ENCODE data around the gene ILKAP.
A peak's percentile ranks its signal among the peaks of the same experiment; 100 is the strongest.

The ILKAP gene

GRCh38 chr2:238149841-238150572 lies 53.5 kb downstream of the ILKAP start:
- DNase-seq, result no peak

GRCh38 chr2:238148981-238149380 lies 54.5 kb downstream of the ILKAP start:
- DNase-seq, result no peak

- no peak for DNase-seq
These were observed 56.5 kb downstream of the ILKAP start for GRCh38 chr2:238146884-238147544.

GRCh38 chr2:238145851-238146250 lies 57.6 kb downstream of the ILKAP start:
- no peak for DNase-seq

GRCh38 chr2:238145046-238145445 lies 58.4 kb downstream of the ILKAP start:
- no peak for DNase-seq

- no peak for DNase-seq
These were observed 59.2 kb downstream of the ILKAP start for GRCh38 chr2:238144262-238144661.

GRCh38 chr2:238143239-238143951 lies 60.1 kb downstream of the ILKAP start:
- no peak for DNase-seq

GRCh38 chr2:238142382-238143205 lies 60.9 kb downstream of the ILKAP start:
- no peak for DNase-seq

- DNase-seq, result no peak
These were observed 61.8 kb downstream of the ILKAP start for GRCh38 chr2:238141541-238142318.

GRCh38 chr2:238140721-238141540 lies 62.6 kb downstream of the ILKAP start:
- no peak for DNase-seq

GRCh38 chr2:238140040-238140439 lies 63.5 kb downstream of the ILKAP start:
- no peak for DNase-seq

GRCh38 chr2:238139196-238140039 lies 64.1 kb downstream of the ILKAP start:
- no peak for DNase-seq

GRCh38 chr2:238138331-238139195 lies 64.9 kb downstream of the ILKAP start, which contains the start of gene KLHL30:
Gene KLHL30 (plus strand): TSS chr2:238138668. CDS start chr2:238140755, 2,087 bp downstream.
- DNase-seq, result peak; percentile 70

- no peak for DNase-seq
These were observed 65.6 kb downstream of the ILKAP start for GRCh38 chr2:238137885-238138284.

- no peak for DNase-seq
These were observed 66.5 kb downstream of the ILKAP start for GRCh38 chr2:238136820-238137537.

GRCh38 chr2:238135601-238136150 lies 67.8 kb downstream of the ILKAP start:
- no peak for DNase-seq

- DNase-seq, result no peak
These were observed 69.1 kb downstream of the ILKAP start for GRCh38 chr2:238134393-238134785.
